Nasal cavity respiratory epithelium epithelial cell of viscerocranial mucosa (primary cell): ENCODE results near the gene SLC9A8. TPM values are rescaled to one million over a fixed set of nuclear protein-coding genes. Genes with fewer than 3 reads are reported as not detected.

Experiments used
- total RNA-seq: library from RNA; depleted of rRNA; stranded (reverse); fragments of >200 nt; gene quantifications from 2 replicates; pipeline ENCODE4 v1.2.3, GENCODE V29; 2014

Gene SLC9A8
- 2.7 and 6.5 TPM in 2 replicates for total RNA-seq

GRCh38 chr20:49812507-49813304 lies at the start of gene SLC9A8:
SLC9A8 (plus strand) TSS chr20:49812828; CDS start chr20:49812923, 95 bp downstream.

DNA sequence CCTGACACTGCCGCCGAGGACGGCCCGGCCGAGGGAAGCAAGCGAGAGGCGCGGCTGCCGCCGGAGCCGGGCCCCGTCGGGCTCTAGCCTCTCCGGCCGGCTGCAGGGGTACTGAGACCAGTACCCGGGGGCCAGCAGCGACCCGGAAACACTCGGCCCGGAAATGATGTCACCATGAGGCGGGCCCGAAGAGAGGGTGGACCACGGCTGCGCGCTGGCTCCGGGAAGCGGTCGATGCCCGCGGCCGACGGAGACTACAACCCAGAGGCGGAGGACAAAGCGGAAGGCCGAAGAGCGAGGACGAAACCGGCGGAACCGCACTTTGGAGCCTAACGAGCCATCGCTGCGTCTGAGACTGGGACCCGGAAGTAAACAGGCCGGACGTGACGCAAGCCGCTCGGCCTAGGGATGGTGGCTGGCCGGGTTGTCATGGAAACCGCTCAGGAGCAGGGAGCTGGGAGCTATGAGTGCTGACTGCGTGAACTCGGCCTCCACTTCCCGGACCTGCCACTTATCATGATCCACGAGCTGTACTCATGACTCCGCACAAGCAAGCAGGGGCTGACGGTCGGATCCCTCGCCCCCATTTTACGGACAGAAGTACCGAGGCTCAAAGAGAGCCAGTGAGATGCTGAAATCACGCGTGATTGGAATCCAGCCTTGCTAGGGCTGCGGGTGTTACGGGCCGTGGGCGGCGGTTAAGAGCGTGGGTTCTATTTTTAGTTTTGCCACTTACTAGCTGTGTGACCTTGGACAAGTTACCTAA lies 102.9 kb downstream of the SLC9A8 start, which contains the start of gene SPATA2:
Gene SPATA2 (minus strand): TSS at position 150 of the 766 bp plus-strand sequence. CDS start 7,039 bp downstream, outside the sequence.

GRCh38 chr20:49936153-49937026 lies 123.8 kb downstream of the SLC9A8 start, which contains the start of gene RNF114:
RNF114 (plus strand) TSS chr20:49936397; CDS start chr20:49936413, 16 bp downstream.

Other genes starting within 250 kb of the SLC9A8 start
- not detected in 2 replicates for gene PTGIS, start 244.7 kb upstream of the SLC9A8 start, total RNA-seq
- gene B4GALT5, start 99.0 kb upstream of the SLC9A8 start, total RNA-seq: 12.6 and 45.3 TPM in 2 replicates
- 1.7 and 4.4 TPM in 2 replicates for gene SPATA2, start 102.7 kb downstream of the SLC9A8 start, total RNA-seq
- gene RNF114, start 123.6 kb downstream of the SLC9A8 start, total RNA-seq: 34.5 and 51.9 TPM in 2 replicates
- gene SNAI1, start 170.2 kb downstream of the SLC9A8 start, total RNA-seq: 0.07 TPM in 1 of 2 replicates, not detected in the other